ENCODE results near the gene ATMIN.

ATMIN gene

GRCh38 chr16:81035975-81036750, 521 bp downstream of the ATMIN start:
- WGBS, 2 experiments: 1% methylated on average over 80 of the region's 80 CpGs
- Histone ChIP-seq H3K36me3 (ENCODE audit: control insufficient read depth, insufficient read depth, low read length) (no peaks in the 10 kb centered on the region), H3K4me1 (ENCODE audit: control insufficient read depth, insufficient read depth, low read length) (peaks cover 17% of the 10 kb centered on the region), H3K9me3 (ENCODE audit: control insufficient read depth, low read length) (no peaks in the 10 kb centered on the region), H3K4me3 (ENCODE audit: insufficient read depth, low read depth, low read length) (peak overlapping the region; percentile 72), H3K27ac (ENCODE audit: insufficient read depth, low read depth, low read length, poor library complexity, severe bottlenecking) (no peak overlapping the region), H3K27me3 (ENCODE audit: control insufficient read depth, insufficient read depth, low read length, poor library complexity, severe bottlenecking) (no peaks in the 10 kb centered on the region)

- 38 to 40% methylated on average over 10 of the region's 10 CpGs for WGBS, 2 experiments
- Histone ChIP-seq H3K27me3 (ENCODE audit: control insufficient read depth, insufficient read depth, low read length, poor library complexity, severe bottlenecking) (no peaks in the 10 kb centered on the region), H3K4me1 (ENCODE audit: control insufficient read depth, insufficient read depth, low read length) (peaks cover 22% of the 10 kb centered on the region), H3K27ac (ENCODE audit: insufficient read depth, low read depth, low read length, poor library complexity, severe bottlenecking) (no peak overlapping the region), H3K4me3 (ENCODE audit: insufficient read depth, low read depth, low read length) (peak overlapping the region; percentile 72), H3K9me3 (ENCODE audit: control insufficient read depth, low read length) (no peaks in the 10 kb centered on the region), H3K36me3 (ENCODE audit: control insufficient read depth, insufficient read depth, low read length) (peaks cover 5% of the 10 kb centered on the region)
Measured at GRCh38 chr16:81036751-81037350, 1.2 kb downstream of the ATMIN start.

DNA sequence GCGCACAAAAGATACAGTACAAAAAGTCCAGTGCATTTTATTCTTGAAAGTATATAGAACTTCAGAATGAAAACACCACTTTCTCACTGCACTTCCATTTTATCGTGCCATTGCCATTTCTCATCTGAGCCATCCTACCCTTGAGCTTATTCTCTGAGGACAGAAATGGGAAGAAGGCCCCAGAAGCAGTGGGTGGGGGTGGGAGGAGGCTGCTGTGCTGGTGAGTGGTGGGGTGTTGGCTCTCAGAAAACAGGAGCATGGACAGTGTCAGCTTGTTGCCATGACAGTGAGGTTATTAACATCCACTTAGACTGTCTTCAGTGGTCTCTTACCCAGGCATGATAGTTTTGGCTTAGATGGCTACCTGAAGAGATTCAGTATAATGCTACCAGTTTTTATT, 4.5 kb downstream of the ATMIN start:
- no peaks in the 10 kb centered on the region for H3K9me3 ChIP-seq (ENCODE audit: control insufficient read depth, low read length)

DNA sequence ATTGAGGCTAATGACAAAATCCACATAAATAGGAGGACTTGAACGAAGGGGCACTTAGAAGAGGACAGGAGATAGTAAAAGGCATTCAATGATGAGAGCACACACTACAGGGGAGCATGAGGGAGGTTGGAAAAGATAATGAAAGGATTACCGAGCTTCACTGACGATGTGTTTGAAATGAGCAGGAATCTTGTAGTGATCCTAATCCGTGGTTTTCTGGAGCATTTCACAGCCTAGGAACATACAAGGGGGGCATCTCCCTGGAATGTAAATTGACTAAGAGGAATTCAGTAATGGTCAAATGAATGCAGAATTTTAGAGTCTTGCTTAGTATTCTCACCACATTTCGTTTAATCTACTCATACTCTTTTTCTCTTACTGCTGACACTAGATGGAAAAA, 5.2 kb downstream of the ATMIN start:
- Histone ChIP-seq H3K9me3 (ENCODE audit: control insufficient read depth, low read length) (no peaks in the 10 kb centered on the region), H3K27me3 (ENCODE audit: control insufficient read depth, insufficient read depth, low read length, poor library complexity, severe bottlenecking) (no peaks in the 10 kb centered on the region), H3K4me1 (ENCODE audit: control insufficient read depth, insufficient read depth, low read length) (peaks cover 22% of the 10 kb centered on the region), H3K4me3 (ENCODE audit: insufficient read depth, low read depth, low read length) (no peak overlapping the region), H3K36me3 (ENCODE audit: control insufficient read depth, insufficient read depth, low read length) (peaks cover 43% of the 10 kb centered on the region), H3K27ac (ENCODE audit: insufficient read depth, low read depth, low read length, poor library complexity, severe bottlenecking) (peak overlapping the region; percentile 18)
- WGBS, 2 experiments: 62 to 66% methylated on average over 4 to 5 of the region's 5 CpGs

More for the DNA sequence above, 4.5 kb downstream of the ATMIN start:
- peaks cover 36% of the 10 kb centered on the region for H3K36me3 ChIP-seq (ENCODE audit: control insufficient read depth, insufficient read depth, low read length)
- 95 to 100% methylated on average over 2 of the region's 2 CpGs for WGBS, 2 experiments
- no peaks in the 10 kb centered on the region for H3K27me3 ChIP-seq (ENCODE audit: control insufficient read depth, insufficient read depth, low read length, poor library complexity, severe bottlenecking)
- H3K4me1 ChIP-seq (ENCODE audit: control insufficient read depth, insufficient read depth, low read length): peaks cover 22% of the 10 kb centered on the region
- H3K4me3 ChIP-seq (ENCODE audit: insufficient read depth, low read depth, low read length): no peak overlapping the region
- peak overlapping the region; percentile 18 for H3K27ac ChIP-seq (ENCODE audit: insufficient read depth, low read depth, low read length, poor library complexity, severe bottlenecking)

GRCh38 chr16:81041696-81042095, 6.1 kb downstream of the ATMIN start:
- H3K9me3 ChIP-seq (ENCODE audit: control insufficient read depth, low read length): no peaks in the 10 kb centered on the region
- no peak overlapping the region for H3K4me3 ChIP-seq (ENCODE audit: insufficient read depth, low read depth, low read length)
- peaks cover 22% of the 10 kb centered on the region for H3K4me1 ChIP-seq (ENCODE audit: control insufficient read depth, insufficient read depth, low read length)
- no peaks in the 10 kb centered on the region for H3K27me3 ChIP-seq (ENCODE audit: control insufficient read depth, insufficient read depth, low read length, poor library complexity, severe bottlenecking)
- peaks cover 44% of the 10 kb centered on the region for H3K36me3 ChIP-seq (ENCODE audit: control insufficient read depth, insufficient read depth, low read length)
- H3K27ac ChIP-seq (ENCODE audit: insufficient read depth, low read depth, low read length, poor library complexity, severe bottlenecking): no peak overlapping the region
- 90 to 91% methylated on average over 4 of the region's 4 CpGs for WGBS, 2 experiments

DNA sequence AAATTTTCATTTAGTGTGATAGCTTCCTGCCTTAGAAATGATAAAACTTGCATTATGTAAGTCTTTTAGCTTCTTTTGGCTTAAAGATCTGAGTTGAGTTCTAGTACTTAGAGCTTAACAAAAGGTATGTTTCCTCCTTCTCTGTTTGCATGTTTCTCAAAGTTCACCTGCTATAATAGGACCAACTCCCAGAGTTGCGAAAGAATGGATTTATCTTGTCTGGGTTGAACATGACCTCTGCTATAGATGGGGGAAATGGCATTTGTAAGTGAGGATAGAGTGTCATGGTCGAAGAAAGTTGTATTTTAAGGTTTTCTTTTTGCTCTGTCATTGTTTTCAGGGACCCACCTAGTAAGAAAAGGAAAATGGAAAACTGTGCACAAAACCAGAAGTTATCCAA, 7.2 kb downstream of the ATMIN start:
- no peak overlapping the region for H3K27ac ChIP-seq (ENCODE audit: insufficient read depth, low read depth, low read length, poor library complexity, severe bottlenecking)
- peaks cover 18% of the 10 kb centered on the region for H3K4me1 ChIP-seq (ENCODE audit: control insufficient read depth, insufficient read depth, low read length)
- H3K9me3 ChIP-seq (ENCODE audit: control insufficient read depth, low read length): no peaks in the 10 kb centered on the region
- H3K27me3 ChIP-seq (ENCODE audit: control insufficient read depth, insufficient read depth, low read length, poor library complexity, severe bottlenecking): no peaks in the 10 kb centered on the region
- H3K36me3 ChIP-seq (ENCODE audit: control insufficient read depth, insufficient read depth, low read length): peaks cover 44% of the 10 kb centered on the region
- WGBS, 2 experiments: 98 to 100% methylated on average over 2 of the region's 2 CpGs
- no peak overlapping the region for H3K4me3 ChIP-seq (ENCODE audit: insufficient read depth, low read depth, low read length)

DNA sequence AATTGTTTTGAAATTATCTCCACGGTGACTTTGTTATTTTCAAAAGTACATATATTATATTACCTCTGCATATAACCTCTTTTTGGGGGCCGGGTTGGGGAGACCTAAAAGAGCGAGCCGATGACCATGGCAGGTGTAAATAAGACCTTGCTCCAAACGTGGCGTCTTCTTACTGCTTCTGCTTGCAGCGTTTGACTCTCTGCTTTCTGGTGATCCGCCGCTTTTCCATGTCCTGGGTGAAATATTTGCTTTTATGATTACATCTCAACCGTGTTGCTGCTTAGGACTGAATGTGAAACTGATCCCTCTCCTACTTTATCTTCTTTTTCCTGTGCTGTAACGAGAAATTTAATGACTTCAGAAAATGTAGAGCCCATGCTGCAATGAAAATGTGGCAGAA, 18.1 kb downstream of the ATMIN start:
- Histone ChIP-seq H3K4me3 (ENCODE audit: insufficient read depth, low read depth, low read length) (no peak overlapping the region), H3K27me3 (ENCODE audit: control insufficient read depth, insufficient read depth, low read length, poor library complexity, severe bottlenecking) (no peaks in the 10 kb centered on the region), H3K27ac (ENCODE audit: insufficient read depth, low read depth, low read length, poor library complexity, severe bottlenecking) (no peak overlapping the region), H3K4me1 (ENCODE audit: control insufficient read depth, insufficient read depth, low read length) (no peaks in the 10 kb centered on the region), H3K36me3 (ENCODE audit: control insufficient read depth, insufficient read depth, low read length) (no peaks in the 10 kb centered on the region), H3K9me3 (ENCODE audit: control insufficient read depth, low read length) (no peaks in the 10 kb centered on the region)
- WGBS, 2 experiments: 91 to 94% methylated on average over 10 of the region's 11 CpGs

DNA sequence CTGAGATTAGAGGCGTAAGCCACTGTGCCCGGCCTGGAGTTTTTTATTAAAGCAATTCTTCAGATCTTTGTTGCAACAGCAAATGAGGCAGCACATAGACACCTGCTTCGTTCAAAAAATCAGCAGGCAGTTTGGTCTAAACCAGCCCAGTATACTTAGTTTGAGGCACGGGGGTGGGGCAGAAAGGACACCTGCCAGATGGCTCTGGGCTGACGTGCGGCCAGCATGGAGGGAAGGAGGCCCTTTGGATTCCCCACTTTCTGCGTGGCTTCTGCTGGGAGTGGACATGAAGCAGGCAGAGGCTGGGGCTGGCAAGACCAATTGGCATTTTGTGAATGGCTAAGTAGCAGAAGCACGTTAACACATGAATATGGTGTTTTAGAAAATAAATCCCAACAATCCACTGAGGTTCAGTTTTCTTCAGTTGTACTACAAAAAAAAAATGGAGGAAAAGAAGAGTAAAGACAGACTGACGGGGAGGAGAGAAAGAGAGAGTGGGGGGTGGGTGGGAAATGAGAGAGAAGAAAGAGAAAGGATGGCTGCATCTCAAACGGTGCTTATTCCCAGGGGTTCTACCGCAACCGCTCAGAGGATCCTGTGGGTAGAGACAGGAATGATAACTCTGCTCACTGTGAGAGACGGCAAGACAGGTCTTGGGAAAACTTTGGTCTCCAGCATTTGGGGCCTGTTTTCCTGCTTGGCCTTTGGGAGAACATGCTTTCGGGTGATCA, 25.1 kb downstream of the ATMIN start:
- no peak overlapping the region for H3K4me3 ChIP-seq (ENCODE audit: insufficient read depth, low read depth, low read length)
- H3K4me1 ChIP-seq (ENCODE audit: control insufficient read depth, insufficient read depth, low read length): no peaks in the 10 kb centered on the region
- H3K36me3 ChIP-seq (ENCODE audit: control insufficient read depth, insufficient read depth, low read length): no peaks in the 10 kb centered on the region
- H3K27me3 ChIP-seq (ENCODE audit: control insufficient read depth, insufficient read depth, low read length, poor library complexity, severe bottlenecking): no peaks in the 10 kb centered on the region
- H3K9me3 ChIP-seq (ENCODE audit: control insufficient read depth, low read length): no peaks in the 10 kb centered on the region
- H3K27ac ChIP-seq (ENCODE audit: insufficient read depth, low read depth, low read length, poor library complexity, severe bottlenecking): no peak overlapping the region
- 78 to 83% methylated on average over 14 of the region's 14 CpGs for WGBS, 2 experiments

- no peaks in the 10 kb centered on the region for H3K27me3 ChIP-seq (ENCODE audit: control insufficient read depth, insufficient read depth, low read length, poor library complexity, severe bottlenecking)
- 90 to 91% methylated on average over 10 of the region's 10 CpGs for WGBS, 2 experiments
- no peaks in the 10 kb centered on the region for H3K4me1 ChIP-seq (ENCODE audit: control insufficient read depth, insufficient read depth, low read length)
- no peak overlapping the region for H3K4me3 ChIP-seq (ENCODE audit: insufficient read depth, low read depth, low read length)
- H3K9me3 ChIP-seq (ENCODE audit: control insufficient read depth, low read length): no peaks in the 10 kb centered on the region
- H3K27ac ChIP-seq (ENCODE audit: insufficient read depth, low read depth, low read length, poor library complexity, severe bottlenecking): no peak overlapping the region
- H3K36me3 ChIP-seq (ENCODE audit: control insufficient read depth, insufficient read depth, low read length): no peaks in the 10 kb centered on the region
Measured at GRCh38 chr16:81061307-81061640, 25.6 kb downstream of the ATMIN start.

DNA sequence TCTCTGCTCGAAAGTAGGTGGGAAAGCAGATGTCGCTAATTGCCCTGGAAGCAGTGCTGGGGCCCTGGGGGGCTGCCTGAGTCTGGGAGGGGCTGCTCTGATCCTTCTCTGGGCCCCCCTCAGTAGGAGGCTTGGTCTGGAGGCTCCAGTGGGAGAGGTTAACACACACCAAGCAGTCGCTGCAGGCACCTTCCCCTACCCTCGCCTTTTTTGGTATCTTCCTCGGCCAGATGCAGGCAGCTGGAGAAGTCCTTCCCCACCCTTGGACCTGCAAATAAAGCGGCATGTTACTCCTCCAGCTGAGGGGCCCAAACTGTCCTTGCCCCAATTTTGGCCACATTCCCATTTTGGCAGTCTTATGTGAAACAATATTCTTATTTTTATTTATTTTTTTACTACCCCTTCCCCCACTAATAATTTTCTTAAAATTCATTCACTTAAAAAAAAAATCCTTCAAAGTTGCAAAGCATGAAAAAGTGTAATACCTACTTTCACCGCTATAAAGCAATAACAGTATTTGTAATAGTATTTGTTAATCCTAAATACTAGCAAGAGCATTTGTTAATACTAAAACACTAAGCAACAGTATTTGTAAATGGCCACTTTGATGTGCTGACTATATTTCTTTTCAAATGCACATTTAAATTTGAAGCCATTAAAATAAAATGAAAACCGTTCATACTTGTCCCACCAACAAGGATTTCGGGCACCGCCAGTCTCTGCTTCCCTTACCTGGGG, 26.4 kb downstream of the ATMIN start:
- Histone ChIP-seq H3K36me3 (ENCODE audit: control insufficient read depth, insufficient read depth, low read length) (no peaks in the 10 kb centered on the region), H3K9me3 (ENCODE audit: control insufficient read depth, low read length) (no peaks in the 10 kb centered on the region), H3K27ac (ENCODE audit: insufficient read depth, low read depth, low read length, poor library complexity, severe bottlenecking) (no peak overlapping the region), H3K27me3 (ENCODE audit: control insufficient read depth, insufficient read depth, low read length, poor library complexity, severe bottlenecking) (no peaks in the 10 kb centered on the region), H3K4me1 (ENCODE audit: control insufficient read depth, insufficient read depth, low read length) (no peaks in the 10 kb centered on the region), H3K4me3 (ENCODE audit: insufficient read depth, low read depth, low read length) (no peak overlapping the region)
- WGBS, 2 experiments: 87 to 91% methylated on average over 9 of the region's 10 CpGs
